GM10266 (cell line): ENCODE data around the gene SHC3.

Experiments used
- DNase-seq: peaks from one replicate; pipeline ENCODE4 v3.0.0; 2012; ENCODE audit errors: extremely low spot score
- TF ChIP-seq, protein P1 (sequence below): IDR thresholded peaks from 2 replicates; pipeline ENCODE4 v1.5.1; 2012; ENCODE audit warnings: mild to moderate bottlenecking, low read depth; ENCODE audit not compliant: control insufficient read depth, insufficient read depth; ENCODE audit errors: missing control alignments

SHC3 gene

GRCh38 chr9:89120704-89121103, 57.9 kb downstream of the SHC3 start:
- TF ChIP-seq, protein P1, sequence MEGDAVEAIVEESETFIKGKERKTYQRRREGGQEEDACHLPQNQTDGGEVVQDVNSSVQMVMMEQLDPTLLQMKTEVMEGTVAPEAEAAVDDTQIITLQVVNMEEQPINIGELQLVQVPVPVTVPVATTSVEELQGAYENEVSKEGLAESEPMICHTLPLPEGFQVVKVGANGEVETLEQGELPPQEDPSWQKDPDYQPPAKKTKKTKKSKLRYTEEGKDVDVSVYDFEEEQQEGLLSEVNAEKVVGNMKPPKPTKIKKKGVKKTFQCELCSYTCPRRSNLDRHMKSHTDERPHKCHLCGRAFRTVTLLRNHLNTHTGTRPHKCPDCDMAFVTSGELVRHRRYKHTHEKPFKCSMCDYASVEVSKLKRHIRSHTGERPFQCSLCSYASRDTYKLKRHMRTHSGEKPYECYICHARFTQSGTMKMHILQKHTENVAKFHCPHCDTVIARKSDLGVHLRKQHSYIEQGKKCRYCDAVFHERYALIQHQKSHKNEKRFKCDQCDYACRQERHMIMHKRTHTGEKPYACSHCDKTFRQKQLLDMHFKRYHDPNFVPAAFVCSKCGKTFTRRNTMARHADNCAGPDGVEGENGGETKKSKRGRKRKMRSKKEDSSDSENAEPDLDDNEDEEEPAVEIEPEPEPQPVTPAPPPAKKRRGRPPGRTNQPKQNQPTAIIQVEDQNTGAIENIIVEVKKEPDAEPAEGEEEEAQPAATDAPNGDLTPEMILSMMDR = no peak
- DNase-seq = no peak

- no peak for DNase-seq
- TF ChIP-seq, protein P1 = no peak
Measured at GRCh38 chr9:89116805-89117192, 61.8 kb downstream of the SHC3 start.

- TF ChIP-seq, protein P1 = no peak
- no peak for DNase-seq
Measured at GRCh38 chr9:89116064-89116804, 62.4 kb downstream of the SHC3 start.

DNA sequence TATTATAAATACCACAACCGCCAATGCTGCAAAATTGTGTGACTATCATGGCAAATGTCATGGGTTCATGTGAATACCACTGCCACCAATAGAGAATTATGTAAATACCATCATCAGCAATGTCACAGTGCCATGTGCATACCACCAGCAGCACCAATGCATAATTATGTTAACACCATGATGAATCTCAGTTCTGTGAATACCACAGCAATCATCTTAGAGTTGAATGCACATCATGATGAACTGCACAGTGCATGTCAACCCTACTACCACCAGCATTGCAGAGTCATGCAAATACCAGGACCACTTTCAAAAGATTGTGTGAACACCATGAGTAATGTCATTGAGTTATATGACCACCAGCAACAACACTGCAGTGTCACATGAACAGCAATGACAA, 63.2 kb downstream of the SHC3 start:
- no peak for DNase-seq
- TF ChIP-seq, protein P1 = no peak

DNA sequence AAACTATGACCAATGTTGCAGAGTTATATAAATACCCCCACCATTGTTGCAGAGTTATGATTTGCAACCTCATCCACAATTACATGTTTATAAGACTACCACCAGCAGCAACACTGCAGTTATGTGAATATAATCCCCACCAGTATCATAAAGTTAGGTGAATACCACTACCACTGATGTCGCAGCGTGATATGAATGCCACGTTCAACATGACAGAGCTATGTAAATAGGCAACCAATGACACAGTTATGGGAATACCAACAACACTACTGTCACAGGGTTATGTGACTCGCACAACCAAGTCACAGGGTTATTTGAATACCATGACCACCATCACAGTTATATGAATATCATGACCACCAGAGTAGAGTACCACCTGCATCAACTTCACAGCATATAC, 63.9 kb downstream of the SHC3 start:
- TF ChIP-seq, protein P1 = no peak
- DNase-seq = no peak

- DNase-seq = no peak
- TF ChIP-seq, protein P1 = no peak
Measured at GRCh38 chr9:89113851-89114250, 64.8 kb downstream of the SHC3 start.

- DNase-seq = no peak
- TF ChIP-seq, protein P1 = no peak
Measured at GRCh38 chr9:89112243-89112642, 66.4 kb downstream of the SHC3 start.
